ENCODE results near the gene PCK1. TPM values are rescaled to one million over a fixed set of nuclear protein-coding genes. Genes with fewer than 3 reads are reported as not detected.

Gene PCK1
- total and polyA plus RNA-seq, 5 donors, result 0.25 to 4.1 (median 0.80) TPM

DNA sequence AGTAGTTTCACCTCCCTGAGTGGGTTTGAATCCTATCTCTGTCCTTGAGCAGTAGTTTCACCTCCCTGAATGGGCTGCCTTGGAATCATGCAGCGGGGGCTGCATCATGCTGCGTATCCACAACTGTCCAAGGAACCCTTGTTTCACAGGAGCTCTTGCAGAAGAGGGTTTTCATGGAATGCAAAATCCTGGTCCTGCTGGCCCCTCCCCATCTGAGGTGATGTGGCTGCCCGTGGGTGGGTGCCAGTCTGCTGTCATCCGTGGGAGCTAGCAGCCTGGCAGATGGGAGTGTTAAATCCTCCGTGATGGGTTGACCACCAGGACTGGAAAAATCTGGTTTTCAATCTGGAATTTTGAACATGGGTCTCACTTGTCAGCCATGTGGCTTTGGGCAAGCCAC, 37.6 kb downstream of the PCK1 start:
- intact Hi-C loops (cut with DNase I), result loop anchor here in 2 of 4 donors (5.0 to 10.0 kb wide), 2 partner anchors 224 to 614 kb away; no protein-coding TSS in a partner anchor
- no peak overlapping the region for H3K4me3 ChIP-seq (ENCODE audit: low read length)
- 80% methylated on average over 5 of the region's 5 CpGs for WGBS
- no peaks in the 10 kb centered on the region for H3K4me1 ChIP-seq (ENCODE audit: control insufficient read depth, insufficient read depth, low read length)
- no peak overlapping the region for H3K27ac ChIP-seq (ENCODE audit: low read length)
- no peaks in the 10 kb centered on the region for H3K9me3 ChIP-seq (ENCODE audit: control insufficient read depth, low read length)
- no peak for ATAC-seq
- no peaks in the 10 kb centered on the region for H3K27me3 ChIP-seq (ENCODE audit: control insufficient read depth, insufficient read depth)
- peak in 1 of 3 donors; percentile 31 for DNase-seq

DNA sequence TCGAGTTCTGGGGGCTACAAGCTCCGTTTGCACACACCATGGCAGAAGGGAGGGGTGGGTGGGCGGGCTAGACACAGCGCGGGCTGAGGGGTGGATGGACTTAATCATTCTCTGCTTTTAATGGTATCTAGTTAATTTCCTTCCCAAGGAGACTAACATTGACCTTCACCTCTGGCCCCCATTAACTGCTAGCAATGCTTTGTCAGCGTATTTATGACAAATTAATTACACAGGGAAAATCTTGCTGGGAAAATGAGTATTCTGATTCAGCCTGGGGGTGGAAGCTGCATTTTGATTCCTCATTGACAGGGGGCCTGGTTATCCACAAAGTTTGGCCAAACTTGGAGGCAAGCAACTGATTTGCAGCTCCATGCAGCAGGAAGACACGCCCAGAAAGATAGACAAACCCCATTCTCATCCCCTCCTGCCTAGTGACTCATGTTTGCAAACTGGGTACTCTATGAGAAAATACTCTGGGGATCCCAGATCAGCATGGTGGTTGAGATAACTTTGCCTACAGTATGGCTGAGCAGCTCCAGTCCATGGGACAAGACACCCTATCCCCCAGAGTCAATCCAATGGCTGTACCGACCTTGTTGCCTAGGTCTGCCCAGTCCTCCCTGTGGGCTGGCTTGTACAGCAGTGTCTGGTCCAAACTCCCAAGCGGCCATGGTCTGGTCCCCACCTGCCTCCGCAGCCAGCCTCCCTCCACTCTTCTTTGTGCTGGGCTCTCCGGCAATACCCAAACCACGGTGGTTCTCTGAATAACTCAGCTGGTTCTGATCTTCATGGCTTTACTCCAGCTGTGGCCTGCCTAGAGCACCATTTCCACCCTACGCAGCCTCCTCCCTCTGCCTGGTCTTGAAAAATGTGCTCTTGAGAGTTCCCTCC, 39.7 kb downstream of the PCK1 start:
- intact Hi-C loops (cut with DNase I), result no loop called here
- ATAC-seq (no peak), DNase-seq (no peak)
- 83% methylated on average over 13 of the region's 13 CpGs for WGBS
- Histone ChIP-seq H3K4me1 (ENCODE audit: control insufficient read depth, insufficient read depth, low read length) (no peaks in the 10 kb centered on the region), H3K4me3 (ENCODE audit: low read length) (no peak overlapping the region), H3K27me3 (ENCODE audit: control insufficient read depth, insufficient read depth) (no peaks in the 10 kb centered on the region), H3K27ac (ENCODE audit: low read length) (no peak overlapping the region), H3K9me3 (ENCODE audit: control insufficient read depth, low read length) (no peaks in the 10 kb centered on the region)

DNA sequence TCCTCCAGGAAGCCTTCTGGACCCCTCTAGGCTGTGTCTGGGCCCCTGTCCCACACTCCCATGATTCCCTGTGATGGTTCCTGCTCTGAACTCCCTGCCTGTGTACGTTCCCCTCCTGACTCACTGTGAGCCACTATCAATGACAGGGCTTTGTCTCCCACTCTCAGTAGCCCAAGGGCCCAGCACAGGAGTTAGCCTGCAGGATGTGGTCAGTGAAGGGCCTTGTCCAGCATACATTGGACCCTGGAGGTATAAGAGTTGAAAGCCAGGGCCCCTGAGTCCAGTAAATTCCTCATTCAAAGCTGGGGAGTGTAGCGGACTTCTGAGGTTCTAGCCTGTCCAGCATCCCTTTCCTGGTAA, 40.3 kb downstream of the PCK1 start:
- Histone ChIP-seq H3K4me1 (ENCODE audit: control insufficient read depth, insufficient read depth, low read length) (no peaks in the 10 kb centered on the region), H3K27me3 (ENCODE audit: control insufficient read depth, insufficient read depth) (no peaks in the 10 kb centered on the region), H3K9me3 (ENCODE audit: control insufficient read depth, low read length) (no peaks in the 10 kb centered on the region), H3K4me3 (ENCODE audit: low read length) (no peak overlapping the region), H3K27ac (ENCODE audit: low read length) (no peak overlapping the region)
- 75% methylated on average over 2 of the region's 2 CpGs for WGBS
- DNase-seq (no peak), ATAC-seq (no peak)
- intact Hi-C loops (cut with DNase I), result no loop called here

DNA sequence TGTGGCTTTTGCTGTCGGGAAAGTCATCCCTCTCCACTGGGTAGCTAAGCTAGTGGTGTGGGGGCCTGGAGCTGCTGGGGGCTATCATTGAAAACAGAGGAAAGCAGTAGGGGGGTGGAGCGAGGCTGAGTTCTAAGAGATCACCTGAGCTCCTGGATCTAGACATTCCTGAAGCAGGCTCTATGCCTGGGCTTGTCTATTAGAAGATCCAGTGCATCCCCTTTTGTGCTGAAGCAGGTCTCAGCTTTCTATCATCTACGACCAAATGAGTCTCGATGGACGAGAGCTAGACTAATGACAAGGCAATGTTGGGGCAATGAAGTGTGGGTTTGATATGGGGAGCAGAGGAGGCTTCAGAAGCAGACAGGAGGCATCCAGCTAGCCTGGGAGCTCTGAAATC, 40.8 kb downstream of the PCK1 start:
- Histone ChIP-seq H3K27me3 (ENCODE audit: control insufficient read depth, insufficient read depth) (no peaks in the 10 kb centered on the region), H3K9me3 (ENCODE audit: control insufficient read depth, low read length) (no peaks in the 10 kb centered on the region), H3K4me3 (ENCODE audit: low read length) (no peak overlapping the region), H3K27ac (ENCODE audit: low read length) (no peak overlapping the region), H3K4me1 (ENCODE audit: control insufficient read depth, insufficient read depth, low read length) (no peaks in the 10 kb centered on the region)
- 95% methylated on average over 5 of the region's 5 CpGs for WGBS
- DNase-seq, result no peak
- intact Hi-C loops (cut with DNase I), result no loop called here
- no peak for ATAC-seq

DNA sequence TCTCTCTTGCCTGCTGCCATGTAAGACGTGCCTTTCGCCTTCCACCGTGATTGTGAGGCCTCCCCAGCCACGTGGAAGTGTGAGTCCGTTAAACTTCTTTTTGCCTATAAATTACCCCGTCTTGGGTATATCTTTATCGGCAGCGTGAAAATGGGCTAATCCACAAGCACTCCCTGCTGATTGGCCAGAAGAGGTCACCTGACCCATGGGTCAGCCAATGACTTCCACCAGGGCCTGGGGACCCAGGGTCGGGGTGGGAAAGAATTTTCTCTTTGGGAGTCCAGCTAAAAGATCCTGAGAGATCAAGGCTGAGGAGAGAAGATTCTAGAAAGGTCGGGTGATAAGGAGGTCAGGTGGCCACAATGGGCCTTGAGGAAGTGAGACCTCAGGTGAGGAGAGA, 42.2 kb downstream of the PCK1 start:
- H3K27me3 ChIP-seq (ENCODE audit: control insufficient read depth, insufficient read depth), result no peaks in the 10 kb centered on the region
- DNase-seq, result peak in 1 of 3 donors; percentile 7
- H3K4me1 ChIP-seq (ENCODE audit: control insufficient read depth, insufficient read depth, low read length), result no peaks in the 10 kb centered on the region
- WGBS, result 95% methylated on average over 10 of the region's 10 CpGs
- H3K4me3 ChIP-seq (ENCODE audit: low read length), result no peak overlapping the region
- no peaks in the 10 kb centered on the region for H3K9me3 ChIP-seq (ENCODE audit: control insufficient read depth, low read length)
- ATAC-seq, result no peak
- intact Hi-C loops (cut with DNase I), result no loop called here
- H3K27ac ChIP-seq (ENCODE audit: low read length), result no peak overlapping the region

DNA sequence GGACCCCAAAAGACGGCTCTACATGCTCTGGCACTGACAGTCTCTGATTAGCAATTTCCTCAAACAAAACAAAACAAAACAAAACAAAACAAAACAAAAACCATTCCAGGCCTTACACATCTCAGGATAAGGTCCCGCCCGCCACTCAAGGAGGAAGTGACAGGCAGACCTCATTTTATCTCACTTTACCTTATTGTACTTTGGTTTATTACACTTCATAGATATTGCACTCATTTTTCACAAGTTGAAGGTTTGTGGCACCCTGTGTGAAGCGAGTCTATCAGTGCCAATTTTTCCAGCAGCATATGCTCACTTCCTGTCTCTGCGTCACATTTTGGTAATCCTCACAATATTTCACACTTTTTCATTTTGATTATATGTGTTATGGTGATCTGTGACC, 44.1 kb downstream of the PCK1 start:
- no peaks in the 10 kb centered on the region for H3K9me3 ChIP-seq (ENCODE audit: control insufficient read depth, low read length)
- 54% methylated on average over 5 of the region's 5 CpGs for WGBS
- DNase-seq (no peak), ATAC-seq (no peak)
- no peaks in the 10 kb centered on the region for H3K4me1 ChIP-seq (ENCODE audit: control insufficient read depth, insufficient read depth, low read length)
- intact Hi-C loops (cut with DNase I), result no loop called here
- H3K4me3 ChIP-seq (ENCODE audit: low read length), result no peak overlapping the region
- no peaks in the 10 kb centered on the region for H3K27me3 ChIP-seq (ENCODE audit: control insufficient read depth, insufficient read depth)
- H3K27ac ChIP-seq (ENCODE audit: low read length), result no peak overlapping the region

DNA sequence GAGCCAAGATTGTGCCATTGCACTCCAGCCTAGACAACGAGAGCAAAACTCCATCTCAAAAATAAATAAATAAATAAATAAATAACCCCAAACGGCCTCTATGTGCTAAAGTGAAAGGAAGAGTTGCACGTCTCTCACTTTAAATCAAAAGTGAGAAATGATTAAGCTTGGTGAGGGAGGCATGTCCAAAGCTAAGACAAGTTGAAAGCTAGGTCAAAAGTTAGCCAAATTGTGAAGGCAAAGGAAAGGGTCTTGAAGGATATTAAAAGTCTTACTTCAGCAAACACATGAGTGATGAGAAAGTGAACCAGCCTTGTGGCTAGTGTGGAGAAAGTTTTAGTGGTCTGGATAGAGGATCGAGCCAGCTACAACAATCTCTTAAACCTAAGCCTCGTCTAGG, 45.0 kb downstream of the PCK1 start:
- 81% methylated on average over 5 of the region's 5 CpGs for WGBS
- no peak for ATAC-seq
- no peak for DNase-seq
- intact Hi-C loops (cut with DNase I), result no loop called here
- Histone ChIP-seq H3K4me1 (ENCODE audit: control insufficient read depth, insufficient read depth, low read length) (no peaks in the 10 kb centered on the region), H3K4me3 (ENCODE audit: low read length) (no peak overlapping the region), H3K9me3 (ENCODE audit: control insufficient read depth, low read length) (no peaks in the 10 kb centered on the region), H3K27me3 (ENCODE audit: control insufficient read depth, insufficient read depth) (no peaks in the 10 kb centered on the region), H3K27ac (ENCODE audit: low read length) (no peak overlapping the region)

DNA sequence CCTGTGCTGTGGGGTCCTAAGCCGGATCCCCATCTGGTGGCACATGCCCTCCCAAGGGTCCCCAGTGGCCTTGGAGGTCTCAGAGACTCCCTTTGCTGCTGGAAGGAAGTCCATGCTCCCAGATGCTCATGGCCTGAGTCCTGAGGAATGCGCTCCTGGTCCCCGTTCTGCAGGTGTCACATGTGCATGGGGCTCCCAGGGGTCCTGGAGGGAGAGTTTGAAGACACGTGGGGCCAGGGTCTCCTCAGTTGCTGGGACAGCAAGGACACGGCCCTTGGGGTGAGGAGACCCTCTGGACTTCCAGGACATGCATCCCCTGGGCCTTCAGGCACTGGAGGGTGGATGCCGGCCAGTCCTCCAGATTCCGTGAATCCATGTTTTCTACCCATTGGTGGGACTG, 47.6 kb downstream of the PCK1 start:
- H3K9me3 ChIP-seq (ENCODE audit: control insufficient read depth, low read length), result no peaks in the 10 kb centered on the region
- H3K27ac ChIP-seq (ENCODE audit: low read length), result no peak overlapping the region
- H3K27me3 ChIP-seq (ENCODE audit: control insufficient read depth, insufficient read depth), result no peaks in the 10 kb centered on the region
- DNase-seq (peak in 1 of 3 donors; percentile 5), ATAC-seq (no peak)
- intact Hi-C loops (cut with DNase I), result no loop called here
- H3K4me1 ChIP-seq (ENCODE audit: control insufficient read depth, insufficient read depth, low read length), result no peaks in the 10 kb centered on the region
- H3K4me3 ChIP-seq (ENCODE audit: low read length), result no peak overlapping the region
- WGBS, result 73% methylated on average over 7 of the region's 7 CpGs

DNA sequence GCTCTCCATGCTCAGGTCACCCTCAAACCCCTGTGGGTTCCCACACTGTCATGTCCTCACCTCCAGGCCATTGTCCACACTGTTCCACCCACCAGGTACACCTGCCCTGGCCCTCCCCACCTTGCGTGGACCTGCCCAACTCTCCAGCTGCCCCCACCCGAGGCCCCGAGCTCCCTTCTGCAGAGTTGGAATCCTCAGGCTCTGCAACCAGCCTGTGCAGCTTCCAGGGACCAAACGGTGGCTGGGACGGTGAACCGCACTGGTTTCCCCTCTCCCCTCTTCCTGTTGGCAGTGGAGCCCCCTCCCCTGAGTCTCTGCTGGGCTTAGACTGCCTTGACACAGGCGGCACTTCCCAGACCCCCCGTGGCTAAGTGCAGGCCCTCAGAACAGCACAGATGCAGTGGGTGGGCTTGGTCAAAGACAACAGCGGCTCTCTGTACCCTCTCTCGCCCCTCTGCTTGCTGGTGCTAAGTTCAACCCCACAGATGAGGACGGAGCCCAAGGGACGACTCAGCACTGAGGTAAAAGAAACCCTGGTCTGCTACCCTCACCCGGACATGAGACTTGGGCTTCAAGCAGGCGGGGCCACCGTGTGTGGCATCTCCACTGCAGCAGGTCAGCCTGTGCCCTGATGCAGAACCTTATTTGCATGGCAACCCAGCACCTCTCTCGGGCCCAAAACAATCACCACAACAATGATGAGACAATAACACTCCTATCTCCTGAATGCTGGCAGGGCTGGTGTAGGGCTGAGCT, 48.4 kb downstream of the PCK1 start:
- WGBS, result 79% methylated on average over 16 of the region's 16 CpGs
- Histone ChIP-seq H3K4me1 (ENCODE audit: control insufficient read depth, insufficient read depth, low read length) (no peaks in the 10 kb centered on the region), H3K4me3 (ENCODE audit: low read length) (no peak overlapping the region), H3K27ac (ENCODE audit: low read length) (no peak overlapping the region), H3K9me3 (ENCODE audit: control insufficient read depth, low read length) (no peaks in the 10 kb centered on the region), H3K27me3 (ENCODE audit: control insufficient read depth, insufficient read depth) (no peaks in the 10 kb centered on the region)
- DNase-seq (no peak), ATAC-seq (no peak)
- intact Hi-C loops (cut with DNase I), result no loop called here

DNA sequence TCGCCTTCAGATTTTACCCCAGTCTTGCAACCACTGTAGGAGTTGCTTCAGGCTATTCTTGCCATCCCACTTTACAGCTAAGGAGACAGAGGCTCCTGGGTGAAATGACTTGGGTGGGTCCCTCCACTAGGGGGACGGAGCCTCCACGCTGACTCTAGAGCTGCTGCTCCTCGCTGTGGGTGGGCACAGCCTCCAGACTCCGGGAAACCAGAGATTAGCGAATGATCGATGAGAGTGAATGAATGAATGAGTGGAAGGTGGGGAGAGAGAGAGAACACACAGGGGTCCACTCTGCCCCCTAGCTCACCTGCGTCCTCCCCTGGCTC, 48.9 kb downstream of the PCK1 start:
- DNase-seq, result no peak
- H3K4me3 ChIP-seq (ENCODE audit: low read length), result no peak overlapping the region
- H3K27me3 ChIP-seq (ENCODE audit: control insufficient read depth, insufficient read depth), result no peaks in the 10 kb centered on the region
- no peaks in the 10 kb centered on the region for H3K9me3 ChIP-seq (ENCODE audit: control insufficient read depth, low read length)
- H3K4me1 ChIP-seq (ENCODE audit: control insufficient read depth, insufficient read depth, low read length), result no peaks in the 10 kb centered on the region
- no peak overlapping the region for H3K27ac ChIP-seq (ENCODE audit: low read length)
- WGBS, result 82% methylated on average over 8 of the region's 8 CpGs
- intact Hi-C loops (cut with DNase I), result no loop called here
- no peak for ATAC-seq

DNA sequence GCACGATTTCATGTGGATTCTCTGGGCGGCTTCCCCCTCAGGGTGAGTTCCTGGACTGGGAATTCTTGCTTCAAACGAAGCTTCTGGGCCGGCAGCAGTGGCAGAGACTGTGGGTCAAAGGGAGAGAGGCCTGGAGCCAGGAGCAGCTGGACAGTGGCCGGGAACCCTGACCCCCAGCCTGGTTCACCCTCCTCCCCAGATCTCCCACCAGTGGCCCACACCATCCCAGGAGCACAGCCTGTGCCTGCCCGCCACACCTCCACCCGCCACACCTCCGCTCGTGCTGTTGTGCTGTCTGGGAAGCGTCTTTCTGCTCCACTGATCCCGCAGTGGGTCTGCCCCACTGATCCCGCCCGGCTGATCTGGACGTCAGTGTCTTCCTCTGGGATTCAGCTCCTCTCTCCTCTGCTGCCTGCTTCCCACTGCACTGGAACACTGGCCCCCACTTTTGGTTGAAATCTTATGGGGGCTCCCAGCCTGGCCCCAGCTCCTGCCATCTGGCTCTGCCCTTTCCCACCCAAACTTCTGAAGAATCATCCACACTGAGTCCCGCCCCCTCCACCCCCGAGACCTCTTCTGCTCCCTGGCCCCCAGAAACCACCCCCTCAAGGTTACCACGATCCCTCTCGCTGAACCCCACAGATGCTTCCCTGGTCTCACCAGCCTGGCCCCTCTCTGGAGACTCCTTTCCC, 49.5 kb downstream of the PCK1 start:
- intact Hi-C loops (cut with DNase I), result no loop called here

More for the DNA sequence above, 49.5 kb downstream of the PCK1 start:
- 72% methylated on average over 18 of the region's 18 CpGs for whole genome bisulfite sequencing
- no peaks in the 10 kb centered on the region for H3K4me1 ChIP-seq (ENCODE audit: control insufficient read depth, insufficient read depth, low read length)
- H3K9me3 ChIP-seq (ENCODE audit: control insufficient read depth, low read length), result no peaks in the 10 kb centered on the region
- H3K27ac ChIP-seq (ENCODE audit: low read length), result no peak overlapping the region
- H3K27me3 ChIP-seq (ENCODE audit: control insufficient read depth, insufficient read depth), result no peaks in the 10 kb centered on the region
- DNase-seq, result no peak
- no peak for ATAC-seq
- H3K4me3 ChIP-seq (ENCODE audit: low read length), result no peak overlapping the region

Measured in right cardiac atrium (tissue), 5 donors.